Neutrophil (primary cell): ENCODE measurements around the gene NTRK3.

Experiments used
- H3K27ac ChIP-seq: fragments of 200-600 bp; sonication (generic); 2 replicates; pipeline ENCODE4 v1.5.1; 2016; ENCODE audit warnings: mild to moderate bottlenecking, moderate library complexity
- H3K27me3 ChIP-seq: fragments of 200-600 bp; sonication (generic); 2 replicates; pipeline ENCODE4 v1.6.0; 2016; ENCODE audit warnings: mild to moderate bottlenecking
- H3K36me3 ChIP-seq: fragments of 200-600 bp; sonication (generic); 2 replicates; pipeline ENCODE4 v1.5.1; 2017
- H3K4me1 ChIP-seq, 2 experiments: fragments of 200-600 bp in 1 of 2; sonication (generic) in 1 of 2; 1 replicate in 1 of 2; 2 replicates in 1 of 2; pipeline versions ENCODE4 v1.5.1 to v1.6.1; 2013 to 2016; ENCODE audit warnings: low read depth in 1 of 2, low read length in 1 of 2, mild to moderate bottlenecking in 1 of 2, moderate library complexity in 1 of 2; ENCODE audit not compliant: control insufficient read depth in 1 of 2, insufficient read depth in 1 of 2
- H3K4me3 ChIP-seq, 2 experiments: fragments of 200-600 bp in 1 of 2; sonication (generic) in 1 of 2; 1 replicate in 1 of 2; 2 replicates in 1 of 2; pipeline ENCODE4 v1.5.1; 2013 to 2016; ENCODE audit warnings: low read depth in 1 of 2, low read length in 1 of 2, mild to moderate bottlenecking in 1 of 2, moderate library complexity in 1 of 2
- H3K9me3 ChIP-seq: fragments of 200-600 bp; sonication (generic); 2 replicates; pipeline ENCODE4 v1.5.1; 2016
- TF ChIP-seq, protein P1 (sequence below): fragments of 200-600 bp; sonication (generic); IDR thresholded peaks from 2 replicates; pipeline ENCODE4 v1.5.1; 2016; ENCODE audit warnings: antibody characterized with exemption

NTRK3 gene

DNA sequence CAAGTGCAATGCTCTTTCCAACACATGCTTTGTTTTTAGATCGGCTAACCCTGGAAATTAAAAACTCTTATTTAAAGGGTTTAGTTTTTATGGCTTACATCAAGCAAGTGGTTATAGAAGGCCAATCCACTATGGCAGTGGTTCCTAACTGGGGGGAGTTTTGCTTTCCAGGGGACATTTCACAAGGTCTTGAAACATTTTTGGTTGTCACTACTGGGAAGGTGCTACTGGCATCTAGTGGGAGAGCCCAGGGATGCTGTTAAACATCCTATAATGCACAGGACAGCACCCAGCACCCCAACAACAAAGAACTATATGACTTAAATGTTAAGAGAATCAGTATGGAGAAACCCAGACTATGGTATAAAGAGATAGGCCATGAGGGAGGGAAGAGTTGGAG, 439.0 kb downstream of the NTRK3 start:
- Histone ChIP-seq H3K4me1 (no peaks in the 10 kb centered on the region), H3K9me3 (no peaks in the 10 kb centered on the region), H3K4me3 (no peak overlapping the region), H3K27me3 (peaks cover 13% of the 10 kb centered on the region), H3K27ac (no peak overlapping the region), H3K36me3 (no peaks in the 10 kb centered on the region)
- TF ChIP-seq, protein P1, sequence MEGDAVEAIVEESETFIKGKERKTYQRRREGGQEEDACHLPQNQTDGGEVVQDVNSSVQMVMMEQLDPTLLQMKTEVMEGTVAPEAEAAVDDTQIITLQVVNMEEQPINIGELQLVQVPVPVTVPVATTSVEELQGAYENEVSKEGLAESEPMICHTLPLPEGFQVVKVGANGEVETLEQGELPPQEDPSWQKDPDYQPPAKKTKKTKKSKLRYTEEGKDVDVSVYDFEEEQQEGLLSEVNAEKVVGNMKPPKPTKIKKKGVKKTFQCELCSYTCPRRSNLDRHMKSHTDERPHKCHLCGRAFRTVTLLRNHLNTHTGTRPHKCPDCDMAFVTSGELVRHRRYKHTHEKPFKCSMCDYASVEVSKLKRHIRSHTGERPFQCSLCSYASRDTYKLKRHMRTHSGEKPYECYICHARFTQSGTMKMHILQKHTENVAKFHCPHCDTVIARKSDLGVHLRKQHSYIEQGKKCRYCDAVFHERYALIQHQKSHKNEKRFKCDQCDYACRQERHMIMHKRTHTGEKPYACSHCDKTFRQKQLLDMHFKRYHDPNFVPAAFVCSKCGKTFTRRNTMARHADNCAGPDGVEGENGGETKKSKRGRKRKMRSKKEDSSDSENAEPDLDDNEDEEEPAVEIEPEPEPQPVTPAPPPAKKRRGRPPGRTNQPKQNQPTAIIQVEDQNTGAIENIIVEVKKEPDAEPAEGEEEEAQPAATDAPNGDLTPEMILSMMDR, result no peak

DNA sequence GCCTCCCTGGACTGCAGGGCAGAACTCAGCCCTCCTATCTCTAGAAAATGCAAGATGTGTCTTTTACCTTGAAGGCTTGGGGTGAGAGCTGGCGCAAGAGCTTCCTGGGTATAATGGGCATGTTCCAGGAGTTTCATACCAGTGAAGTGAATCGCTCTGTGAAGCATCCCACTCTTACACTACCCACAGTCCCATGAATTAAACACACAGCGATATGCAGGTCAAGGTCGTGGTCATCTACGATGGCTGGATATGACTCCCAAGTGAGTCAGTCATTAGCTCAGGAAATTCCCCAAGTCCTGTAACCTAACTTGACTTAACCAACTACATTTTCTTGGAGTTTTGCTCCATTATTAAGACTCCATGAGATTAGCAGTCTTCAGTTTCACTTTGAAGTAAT, 439.7 kb downstream of the NTRK3 start:
- Histone ChIP-seq H3K9me3 (no peaks in the 10 kb centered on the region), H3K36me3 (no peaks in the 10 kb centered on the region), H3K4me1 (no peaks in the 10 kb centered on the region), H3K27me3 (peaks cover 13% of the 10 kb centered on the region), H3K27ac (no peak overlapping the region), H3K4me3 (no peak overlapping the region)
- TF ChIP-seq, protein P1, result no peak

DNA sequence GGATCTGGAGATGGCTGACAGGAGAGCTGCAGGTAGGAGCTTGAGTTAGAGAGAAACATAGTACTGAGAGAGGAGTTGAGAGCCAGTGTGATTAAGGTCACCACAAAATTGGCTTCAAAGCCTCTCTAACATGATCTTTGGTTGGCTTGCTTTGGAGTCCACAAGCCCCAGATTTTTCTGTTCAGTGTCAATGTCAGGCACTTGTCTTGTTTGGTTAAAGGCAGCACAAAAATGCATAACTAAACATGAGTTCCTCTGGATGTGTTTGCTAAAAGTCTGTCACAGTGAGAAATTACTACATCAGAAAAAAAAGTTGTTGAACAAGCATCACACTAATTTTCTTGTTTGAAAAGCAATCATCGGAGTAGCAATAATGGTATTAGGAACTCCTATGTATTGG, 440.5 kb downstream of the NTRK3 start:
- Histone ChIP-seq H3K27me3 (peaks cover 13% of the 10 kb centered on the region), H3K36me3 (no peaks in the 10 kb centered on the region), H3K27ac (no peak overlapping the region), H3K4me1 (no peaks in the 10 kb centered on the region), H3K4me3 (no peak overlapping the region), H3K9me3 (no peaks in the 10 kb centered on the region)
- TF ChIP-seq, protein P1, result no peak
